GM12878 (cell line): Measurements from ENCODE around the gene DENND1A. TPM values are rescaled to one million over a fixed set of nuclear protein-coding genes. Genes with fewer than 3 reads are reported as not detected.

Experiments used
- ATAC-seq: fragments of 200-7000 bp; cut with Tn5 transposase; 3 replicates; pipeline ENCODE4 v1.9.1; 2020; ENCODE audit warnings: mild to moderate bottlenecking, moderate library complexity
- BruUV-seq: library from RNA; stranded (reverse); fragments of 400-500 nt; replicated peaks from 2 replicates; lab custom pipeline; 2021; lab: Mats Ljungman, UMichigan
- CTCF ChIA-PET: fragments of 300-600 bp; sonication (Branson Sonifier 250); formaldehyde crosslinking; extraction: SDS; loops from one replicate; lab custom pipeline; 2021; ENCODE audit warnings: inconsistent platforms; lab: Yijun Ruan, JAX
- POLR2A ChIA-PET: fragments of 350-600 bp; formaldehyde crosslinking; extraction: SDS; loops from one replicate; lab custom pipeline; 2021; ENCODE audit warnings: inconsistent platforms; lab: Charles Lee
- RAD21 ChIA-PET: fragments of 300-600 bp; sonication (Branson Sonifier 250); formaldehyde crosslinking; loops from one replicate; lab custom pipeline; 2023; ENCODE audit warnings: antibody characterized with exemption; ENCODE audit not compliant: unreplicated experiment; lab: Charles Lee
- SMC1A ChIA-PET: fragments of 300-600 bp; sonication (Branson Sonifier 250); formaldehyde crosslinking; loops from one replicate; lab custom pipeline; 2023; ENCODE audit not compliant: unreplicated experiment, uncharacterized antibody; lab: Charles Lee
- DNase-seq: peaks from one replicate; pipeline ENCODE4 v3.0.0-alpha.2; 2011; ENCODE audit warnings: low read depth, low spot score
- FAIRE-seq: peaks from 3 replicates; lab custom pipeline; 2011; peaks lifted over from hg19 to GRCh38; lab: Jason Lieb, UNC
- H2AFZ ChIP-seq: 2 replicates; pipeline ENCODE4 v1.6.0; 2011; ENCODE audit warnings: low read depth, low read length, control low read depth; ENCODE audit not compliant: control insufficient read depth
- H3K27ac ChIP-seq: 2 replicates; pipeline ENCODE4 v1.5.1; 2011; ENCODE audit warnings: control low read depth; ENCODE audit not compliant: control insufficient read depth, insufficient read depth
- H3K27me3 ChIP-seq, 2 experiments: replicated peaks in 1 of 2; 2 replicates each; pipeline versions ENCODE4 v1.6.0 to v1.6.1; 2011; ENCODE audit warnings: low read length in 1 of 2; ENCODE audit not compliant: control insufficient read depth in 2 of 2, insufficient read depth in 2 of 2
- H3K36me3 ChIP-seq, 2 experiments: 2 replicates each; pipeline ENCODE4 v1.5.1; 2011; ENCODE audit warnings: low read length in 1 of 2; ENCODE audit not compliant: control insufficient read depth in 2 of 2, insufficient read depth in 2 of 2
- H3K4me1 ChIP-seq: 2 replicates; pipeline ENCODE4 v1.6.1; 2011; ENCODE audit warnings: mild to moderate bottlenecking, low read length, moderate library complexity, mixed read lengths; ENCODE audit not compliant: control insufficient read depth, insufficient read depth
- H3K4me2 ChIP-seq: 2 replicates; pipeline ENCODE4 v1.6.0; 2011; ENCODE audit warnings: control low read depth; ENCODE audit not compliant: control insufficient read depth, insufficient read depth
- H3K4me3 ChIP-seq: fragments of 200-600 bp; sonication (generic); 2 replicates; pipeline ENCODE4 v1.5.1; 2016
- H3K79me2 ChIP-seq: 2 replicates; pipeline ENCODE4 v1.6.0; 2011; ENCODE audit warnings: low read length; ENCODE audit not compliant: control insufficient read depth, insufficient read depth
- H3K9ac ChIP-seq: 2 replicates; pipeline ENCODE4 v1.8.0; 2011; ENCODE audit warnings: low read length, control low read depth, mixed read lengths; ENCODE audit not compliant: control insufficient read depth, insufficient read depth
- H3K9me3 ChIP-seq: replicated peaks from 3 replicates; pipeline ENCODE4 v1.5.1; 2011; ENCODE audit warnings: mild to moderate bottlenecking, low read length; ENCODE audit not compliant: control insufficient read depth, insufficient read depth
- H4K20me1 ChIP-seq: 2 replicates; pipeline ENCODE4 v1.6.0; 2011; ENCODE audit not compliant: control insufficient read depth, insufficient read depth
- CREB1 ChIP-seq: IDR thresholded peaks from 2 replicates; pipeline ENCODE4 v1.6.1; 2012; ENCODE audit warnings: low read depth, mild to moderate bottlenecking, inconsistent platforms
- EZH2 ChIP-seq: IDR thresholded peaks from 2 replicates; pipeline ENCODE4 v1.6.1; 2012; ENCODE audit warnings: low read depth, mild to moderate bottlenecking, control low read depth, inconsistent platforms, low read length, borderline replicate concordance; ENCODE audit not compliant: control insufficient read depth
- FOXM1 ChIP-seq: IDR thresholded peaks from 2 replicates; pipeline ENCODE4 v1.6.1; 2012; ENCODE audit warnings: low read depth, mild to moderate bottlenecking, inconsistent platforms, low read length, moderate library complexity
- JUND ChIP-seq: IDR thresholded peaks from 2 replicates; pipeline ENCODE4 v1.6.1; 2012; ENCODE audit warnings: low read depth, mild to moderate bottlenecking, low read length, improper control_type of control experiment, moderate library complexity
- NFYA ChIP-seq: IDR thresholded peaks from 2 replicates; pipeline ENCODE4 v1.6.1; 2011; ENCODE audit warnings: low read depth, mild to moderate bottlenecking, low read length, improper control_type of control experiment, borderline replicate concordance
- NFYB ChIP-seq: IDR thresholded peaks from 2 replicates; pipeline ENCODE4 v1.6.1; 2011; ENCODE audit warnings: low read depth, mild to moderate bottlenecking, low read length, improper control_type of control experiment, moderate library complexity; ENCODE audit not compliant: insufficient read depth
- POLR2AphosphoS5 ChIP-seq: IDR thresholded peaks from 2 replicates; pipeline ENCODE4 v1.6.1; 2011; ENCODE audit warnings: mild to moderate bottlenecking, low read length, inconsistent platforms
- RFX5 ChIP-seq: IDR thresholded peaks from 2 replicates; pipeline ENCODE4 v1.6.1; 2011; ENCODE audit warnings: low read depth, low read length, improper control_type of control experiment
- YBX1 ChIP-seq: fragments of 450-650 bp; IDR thresholded peaks from 2 replicates; pipeline ENCODE4 v1.6.1; 2016; ENCODE audit warnings: antibody characterized with exemption
- whole genome bisulfite sequencing: methylation state at CpG from one replicate; pipeline ENCODE4 v1.1.6; 2016; ENCODE audit warnings: low lambda C conversion rate; ENCODE audit not compliant: insufficient replicate concordance, insufficient coverage; ENCODE audit errors: missing lambda C conversion rate; 5-methylcytosine and 5-hydroxymethylcytosine counted together
- in situ Hi-C: fragments of 300-500 bp; cut with MboI; formaldehyde crosslinking; loops from 9 replicates; pipeline ENCODE4 v1.14.3; 2018; ENCODE audit warnings: mixed read lengths
- intact Hi-C: fragments of 100-400 bp; cut with micrococcal nuclease; formaldehyde crosslinking; loops from one replicate; pipeline ENCODE4 v1.14.2; 2022; ENCODE audit not compliant: unreplicated experiment
- polyA plus RNA-seq, 11 experiments: library from polyadenylated mRNA; depleted of rRNA in 4 of 11; unstranded in 6 of 11; stranded (reverse) in 5 of 11; fragments of >200 nt; fragmentation: Nextera tagmentation in 4 of 11; fragmentation: Illumina TruSeq in 1 of 11; extraction: Ambion mirVana in 4 of 11; extraction: Trizol in 1 of 11; gene quantifications; 1 replicate in 1 of 11; 2 replicates in 10 of 11; pipeline versions ENCODE4 v1.2.1 to v1.2.3, GENCODE V29; 2011 to 2016; ENCODE audit warnings: inconsistent platforms in 2 of 11, missing spikeins in 2 of 11, low read depth in 1 of 11
- total RNA-seq, 4 experiments: library from RNA; depleted of rRNA in 3 of 4; stranded (reverse); fragments of >200 nt in 3 of 4; fragmentation: Illumina TruSeq in 1 of 4; extraction: Trizol in 1 of 4; gene quantifications; 2 replicates each; pipeline versions ENCODE4 v1.2.1 to v1.2.3, GENCODE V29; 2013 to 2021
- TF ChIP-seq, protein P1 (sequence below): fragments of 450-650 bp; formaldehyde crosslinking; IDR thresholded peaks from 2 replicates; pipeline ENCODE4 v1.5.0; 2022; ENCODE audit warnings: mild to moderate bottlenecking, missing genetic modification characterization
- TF ChIP-seq, protein P2 (sequence below): IDR thresholded peaks from 2 replicates; pipeline ENCODE4 v1.6.1; 2011; ENCODE audit warnings: borderline replicate concordance, low read depth, mild to moderate bottlenecking, moderate library complexity, mixed read lengths, low read length; ENCODE audit not compliant: insufficient read depth; ENCODE audit errors: extremely low read length
- TF ChIP-seq, protein P3 (sequence below): IDR thresholded peaks from 2 replicates; pipeline ENCODE4 v1.6.1; 2011; ENCODE audit warnings: low read depth, mild to moderate bottlenecking, low read length, moderate library complexity, borderline replicate concordance; ENCODE audit errors: extremely low read depth
- TF ChIP-seq, protein P4 (sequence below): IDR thresholded peaks from 2 replicates; pipeline ENCODE4 v1.6.1; 2012; ENCODE audit warnings: improper control_type of control experiment, low read depth, low read length; ENCODE audit not compliant: insufficient replicate concordance

The DENND1A gene
- total and polyA plus RNA-seq, 10 of the 15 experiments (the other 5 are each of a cell fraction or from before 2014, with no cell fraction given), result 14.1 to 48.6 (median 35.2) TPM

DNA sequence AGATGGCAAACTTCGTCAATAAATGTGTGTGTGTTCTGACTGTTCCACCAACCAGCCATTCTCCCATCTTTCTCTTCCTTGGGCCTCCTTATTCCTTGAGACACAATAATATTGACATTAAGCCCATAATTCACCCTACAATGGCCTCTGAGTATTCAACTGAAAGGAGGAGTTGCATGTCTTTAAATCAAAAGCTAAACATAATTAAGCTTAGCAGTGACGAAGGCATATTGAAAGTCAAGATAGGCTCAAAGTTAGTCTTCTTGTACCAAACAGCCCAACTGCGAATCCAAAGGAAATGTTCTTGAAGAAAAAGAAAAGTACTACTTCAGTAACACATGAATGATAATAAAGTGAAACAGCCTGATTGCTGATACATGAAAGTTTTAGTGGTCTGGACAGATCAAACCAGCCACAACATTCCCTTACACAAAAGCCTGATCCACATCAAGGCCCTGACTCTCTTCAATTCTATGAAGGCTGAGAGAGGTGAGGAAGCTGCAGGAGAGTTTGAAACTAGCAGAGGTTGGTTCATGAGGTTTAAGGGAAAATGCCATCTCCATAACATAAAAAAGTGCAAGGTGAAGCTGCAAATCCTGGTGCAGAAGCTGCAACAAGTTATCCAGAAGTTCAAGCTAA lies 81.4 kb downstream of the DENND1A start:
- DNase-seq, result no peak
- RAD21 ChIA-PET, result interaction anchor here (0.9 to 1.2 kb wide), 2 partner anchors 13 to 192 kb away, joined by 3 to 5 read pairs; no protein-coding TSS in a partner anchor
- Histone ChIP-seq H3K27me3 (no peaks in the 10 kb centered on the region), H4K20me1 (no peaks in the 10 kb centered on the region), H3K36me3 (no peaks in the 10 kb centered on the region; a peak in 1 of 4 replicates), H3K27ac (no peak overlapping the region), H3K9me3 (peaks cover 22% of the 10 kb centered on the region), H3K4me2 (no peak overlapping the region), H3K4me3 (no peak overlapping the region), H2AFZ (no peak overlapping the region), H3K4me1 (no peaks in the 10 kb centered on the region), H3K9ac (no peak overlapping the region), H3K79me2 (no peaks in the 10 kb centered on the region)
- no TSS peak for BruUV-seq
- no peak for FAIRE-seq
- POLR2A ChIA-PET, result no interaction called here
- in situ Hi-C loops, result no loop called here
- ATAC-seq, result no peak
- intact Hi-C loops, result no loop called here
- CTCF ChIA-PET, result interaction anchor here (1.0 to 1.4 kb wide), 3 partner anchors 12 to 22 kb away, joined by 3 to 7 read pairs (median 4); no protein-coding TSS in a partner anchor
- 96% methylated on average over 3 of the region's 3 CpGs for WGBS
- SMC1A ChIA-PET, result interaction anchor here (0.7 to 1.9 kb wide), 8 partner anchors 10 to 89 kb away, joined by 3 to 6 read pairs (median 4); no protein-coding TSS in a partner anchor
- TF ChIP-seq POLR2AphosphoS5, result no peak
- TF ChIP-seq, protein P1, sequence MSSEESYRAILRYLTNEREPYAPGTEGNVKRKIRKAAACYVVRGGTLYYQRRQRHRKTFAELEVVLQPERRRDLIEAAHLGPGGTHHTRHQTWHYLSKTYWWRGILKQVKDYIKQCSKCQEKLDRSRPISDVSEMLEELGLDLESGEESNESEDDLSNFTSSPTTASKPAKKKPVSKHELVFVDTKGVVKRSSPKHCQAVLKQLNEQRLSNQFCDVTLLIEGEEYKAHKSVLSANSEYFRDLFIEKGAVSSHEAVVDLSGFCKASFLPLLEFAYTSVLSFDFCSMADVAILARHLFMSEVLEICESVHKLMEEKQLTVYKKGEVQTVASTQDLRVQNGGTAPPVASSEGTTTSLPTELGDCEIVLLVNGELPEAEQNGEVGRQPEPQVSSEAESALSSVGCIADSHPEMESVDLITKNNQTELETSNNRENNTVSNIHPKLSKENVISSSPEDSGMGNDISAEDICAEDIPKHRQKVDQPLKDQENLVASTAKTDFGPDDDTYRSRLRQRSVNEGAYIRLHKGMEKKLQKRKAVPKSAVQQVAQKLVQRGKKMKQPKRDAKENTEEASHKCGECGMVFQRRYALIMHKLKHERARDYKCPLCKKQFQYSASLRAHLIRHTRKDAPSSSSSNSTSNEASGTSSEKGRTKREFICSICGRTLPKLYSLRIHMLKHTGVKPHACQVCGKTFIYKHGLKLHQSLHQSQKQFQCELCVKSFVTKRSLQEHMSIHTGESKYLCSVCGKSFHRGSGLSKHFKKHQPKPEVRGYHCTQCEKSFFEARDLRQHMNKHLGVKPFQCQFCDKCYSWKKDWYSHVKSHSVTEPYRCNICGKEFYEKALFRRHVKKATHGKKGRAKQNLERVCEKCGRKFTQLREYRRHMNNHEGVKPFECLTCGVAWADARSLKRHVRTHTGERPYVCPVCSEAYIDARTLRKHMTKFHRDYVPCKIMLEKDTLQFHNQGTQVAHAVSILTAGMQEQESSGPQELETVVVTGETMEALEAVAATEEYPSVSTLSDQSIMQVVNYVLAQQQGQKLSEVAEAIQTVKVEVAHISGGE (CRISPR knock-in tag), result no peak
- no peak for TF ChIP-seq NFYB
- no peak for TF ChIP-seq CREB1
- TF ChIP-seq YBX1, result no peak
- TF ChIP-seq, protein P2, sequence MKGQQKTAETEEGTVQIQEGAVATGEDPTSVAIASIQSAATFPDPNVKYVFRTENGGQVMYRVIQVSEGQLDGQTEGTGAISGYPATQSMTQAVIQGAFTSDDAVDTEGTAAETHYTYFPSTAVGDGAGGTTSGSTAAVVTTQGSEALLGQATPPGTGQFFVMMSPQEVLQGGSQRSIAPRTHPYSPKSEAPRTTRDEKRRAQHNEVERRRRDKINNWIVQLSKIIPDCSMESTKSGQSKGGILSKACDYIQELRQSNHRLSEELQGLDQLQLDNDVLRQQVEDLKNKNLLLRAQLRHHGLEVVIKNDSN, result no peak
- TF ChIP-seq, protein P3, sequence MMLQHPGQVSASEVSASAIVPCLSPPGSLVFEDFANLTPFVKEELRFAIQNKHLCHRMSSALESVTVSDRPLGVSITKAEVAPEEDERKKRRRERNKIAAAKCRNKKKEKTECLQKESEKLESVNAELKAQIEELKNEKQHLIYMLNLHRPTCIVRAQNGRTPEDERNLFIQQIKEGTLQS, result no peak
- TF ChIP-seq, protein P4, sequence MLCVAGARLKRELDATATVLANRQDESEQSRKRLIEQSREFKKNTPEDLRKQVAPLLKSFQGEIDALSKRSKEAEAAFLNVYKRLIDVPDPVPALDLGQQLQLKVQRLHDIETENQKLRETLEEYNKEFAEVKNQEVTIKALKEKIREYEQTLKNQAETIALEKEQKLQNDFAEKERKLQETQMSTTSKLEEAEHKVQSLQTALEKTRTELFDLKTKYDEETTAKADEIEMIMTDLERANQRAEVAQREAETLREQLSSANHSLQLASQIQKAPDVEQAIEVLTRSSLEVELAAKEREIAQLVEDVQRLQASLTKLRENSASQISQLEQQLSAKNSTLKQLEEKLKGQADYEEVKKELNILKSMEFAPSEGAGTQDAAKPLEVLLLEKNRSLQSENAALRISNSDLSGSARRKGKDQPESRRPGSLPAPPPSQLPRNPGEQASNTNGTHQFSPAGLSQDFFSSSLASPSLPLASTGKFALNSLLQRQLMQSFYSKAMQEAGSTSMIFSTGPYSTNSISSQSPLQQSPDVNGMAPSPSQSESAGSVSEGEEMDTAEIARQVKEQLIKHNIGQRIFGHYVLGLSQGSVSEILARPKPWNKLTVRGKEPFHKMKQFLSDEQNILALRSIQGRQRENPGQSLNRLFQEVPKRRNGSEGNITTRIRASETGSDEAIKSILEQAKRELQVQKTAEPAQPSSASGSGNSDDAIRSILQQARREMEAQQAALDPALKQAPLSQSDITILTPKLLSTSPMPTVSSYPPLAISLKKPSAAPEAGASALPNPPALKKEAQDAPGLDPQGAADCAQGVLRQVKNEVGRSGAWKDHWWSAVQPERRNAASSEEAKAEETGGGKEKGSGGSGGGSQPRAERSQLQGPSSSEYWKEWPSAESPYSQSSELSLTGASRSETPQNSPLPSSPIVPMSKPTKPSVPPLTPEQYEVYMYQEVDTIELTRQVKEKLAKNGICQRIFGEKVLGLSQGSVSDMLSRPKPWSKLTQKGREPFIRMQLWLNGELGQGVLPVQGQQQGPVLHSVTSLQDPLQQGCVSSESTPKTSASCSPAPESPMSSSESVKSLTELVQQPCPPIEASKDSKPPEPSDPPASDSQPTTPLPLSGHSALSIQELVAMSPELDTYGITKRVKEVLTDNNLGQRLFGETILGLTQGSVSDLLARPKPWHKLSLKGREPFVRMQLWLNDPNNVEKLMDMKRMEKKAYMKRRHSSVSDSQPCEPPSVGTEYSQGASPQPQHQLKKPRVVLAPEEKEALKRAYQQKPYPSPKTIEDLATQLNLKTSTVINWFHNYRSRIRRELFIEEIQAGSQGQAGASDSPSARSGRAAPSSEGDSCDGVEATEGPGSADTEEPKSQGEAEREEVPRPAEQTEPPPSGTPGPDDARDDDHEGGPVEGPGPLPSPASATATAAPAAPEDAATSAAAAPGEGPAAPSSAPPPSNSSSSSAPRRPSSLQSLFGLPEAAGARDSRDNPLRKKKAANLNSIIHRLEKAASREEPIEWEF, result no peak
- TF ChIP-seq FOXM1, result no peak
- no peak for TF ChIP-seq NFYA
- TF ChIP-seq RFX5, result no peak
- no peak for TF ChIP-seq EZH2
- TF ChIP-seq JUND, result no peak
